GM12878 (cell line): ENCODE results near the gene RGR. TPM values are rescaled to one million over a fixed set of nuclear protein-coding genes. Genes with fewer than 3 reads are reported as not detected.

Experiments used
- BCLAF1 ChIP-seq: fragments of 450-650 bp; IDR thresholded peaks from 2 replicates; pipeline ENCODE4 v1.6.1; 2017; ENCODE audit warnings: antibody characterized with exemption, mild to moderate bottlenecking, moderate library complexity
- BMI1 ChIP-seq: fragments of 450-650 bp; IDR thresholded peaks from 2 replicates; pipeline ENCODE4 v1.6.1; 2016; ENCODE audit warnings: mild to moderate bottlenecking, moderate library complexity, borderline replicate concordance
- POU2F2 ChIP-seq: IDR thresholded peaks from 3 replicates; pipeline ENCODE4 v1.6.1; 2011; ENCODE audit warnings: low read depth, mild to moderate bottlenecking, low read length, borderline replicate concordance
- RBBP5 ChIP-seq: fragments of 200-600 bp; sonication (generic); conservative IDR thresholded peaks from 2 replicates; pipeline ENCODE4 v1.6.1; 2016
- STAT3 ChIP-seq: IDR thresholded peaks from 2 replicates; pipeline ENCODE4 v1.6.1; 2011; ENCODE audit warnings: low read depth, low read length, improper control_type of control experiment
- ZZZ3 ChIP-seq: IDR thresholded peaks from 2 replicates; pipeline ENCODE4 v1.6.1; 2011; ENCODE audit warnings: low read depth; ENCODE audit not compliant: control insufficient read depth, insufficient read length
- polyA plus RNA-seq, 11 experiments: library from polyadenylated mRNA; depleted of rRNA in 4 of 11; unstranded in 6 of 11; stranded (reverse) in 5 of 11; fragments of >200 nt; fragmentation: Nextera tagmentation in 4 of 11; fragmentation: Illumina TruSeq in 1 of 11; extraction: Ambion mirVana in 4 of 11; extraction: Trizol in 1 of 11; gene quantifications; 1 replicate in 1 of 11; 2 replicates in 10 of 11; pipeline versions ENCODE4 v1.2.1 to v1.2.3, GENCODE V29; 2011 to 2016; ENCODE audit warnings: inconsistent platforms in 2 of 11, missing spikeins in 2 of 11, low read depth in 1 of 11
- total RNA-seq, 4 experiments: library from RNA; depleted of rRNA in 3 of 4; stranded (reverse); fragments of >200 nt in 3 of 4; fragmentation: Illumina TruSeq in 1 of 4; extraction: Trizol in 1 of 4; gene quantifications; 2 replicates each; pipeline versions ENCODE4 v1.2.1 to v1.2.3, GENCODE V29; 2013 to 2021
- TF ChIP-seq, protein P1 (sequence below): fragments of 450-650 bp; formaldehyde crosslinking; IDR thresholded peaks from 2 replicates; pipeline ENCODE4 v1.4.0; 2022; ENCODE audit warnings: mild to moderate bottlenecking, moderate library complexity
- TF ChIP-seq, protein P2 (sequence below): fragments of 450-650 bp; formaldehyde crosslinking; IDR thresholded peaks from 2 replicates; pipeline ENCODE4 v1.5.0; 2022; ENCODE audit warnings: mild to moderate bottlenecking, missing genetic modification characterization

Gene RGR
- total and polyA plus RNA-seq, 10 of the 15 experiments (the other 5 are each of a cell fraction or from before 2014, with no cell fraction given) = not detected

DNA sequence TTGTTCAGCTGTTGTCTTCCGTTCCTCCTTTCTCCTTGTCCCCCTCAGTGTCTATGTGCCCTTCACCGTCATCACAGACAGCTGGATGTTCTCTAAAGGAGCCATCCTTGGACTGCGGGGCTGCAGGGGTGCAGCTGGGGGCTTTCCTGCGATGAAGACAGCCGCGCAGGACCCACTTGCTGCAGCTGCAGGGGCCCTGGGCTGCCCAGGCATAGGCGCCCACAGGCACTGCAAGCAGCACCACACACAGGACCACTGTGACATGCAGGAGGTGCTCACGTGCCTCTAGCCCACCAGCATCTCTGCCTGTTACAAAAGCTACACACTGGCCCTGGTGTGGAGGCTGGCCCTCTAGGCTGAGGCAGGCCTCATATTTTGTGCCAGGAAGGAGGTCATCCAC, 22.9 kb upstream of the RGR start (continued):
- TF ChIP-seq, protein P1, sequence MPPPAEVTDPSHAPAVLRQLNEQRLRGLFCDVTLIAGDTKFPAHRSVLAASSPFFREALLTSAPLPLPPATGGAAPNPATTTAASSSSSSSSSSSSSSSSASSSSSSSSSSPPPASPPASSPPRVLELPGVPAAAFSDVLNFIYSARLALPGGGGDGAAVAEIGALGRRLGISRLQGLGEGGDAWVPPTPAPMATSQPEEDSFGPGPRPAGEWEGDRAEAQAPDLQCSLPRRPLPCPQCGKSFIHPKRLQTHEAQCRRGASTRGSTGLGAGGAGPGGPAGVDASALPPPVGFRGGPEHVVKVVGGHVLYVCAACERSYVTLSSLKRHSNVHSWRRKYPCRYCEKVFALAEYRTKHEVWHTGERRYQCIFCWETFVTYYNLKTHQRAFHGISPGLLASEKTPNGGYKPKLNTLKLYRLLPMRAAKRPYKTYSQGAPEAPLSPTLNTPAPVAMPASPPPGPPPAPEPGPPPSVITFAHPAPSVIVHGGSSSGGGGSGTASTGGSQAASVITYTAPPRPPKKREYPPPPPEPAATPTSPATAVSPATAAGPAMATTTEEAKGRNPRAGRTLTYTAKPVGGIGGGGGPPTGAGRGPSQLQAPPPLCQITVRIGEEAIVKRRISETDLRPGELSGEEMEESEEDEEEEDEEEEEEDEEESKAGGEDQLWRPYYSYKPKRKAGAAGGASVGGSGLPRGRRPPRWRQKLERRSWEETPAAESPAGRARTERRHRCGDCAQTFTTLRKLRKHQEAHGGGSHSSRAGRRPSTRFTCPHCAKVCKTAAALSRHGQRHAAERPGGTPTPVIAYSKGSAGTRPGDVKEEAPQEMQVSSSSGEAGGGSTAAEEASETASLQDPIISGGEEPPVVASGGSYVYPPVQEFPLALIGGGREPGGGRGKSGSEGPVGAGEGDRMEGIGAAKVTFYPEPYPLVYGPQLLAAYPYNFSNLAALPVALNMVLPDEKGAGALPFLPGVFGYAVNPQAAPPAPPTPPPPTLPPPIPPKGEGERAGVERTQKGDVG (CRISPR knock-in tag) = no peak
- no peak for TF ChIP-seq ZZZ3
- TF ChIP-seq BMI1 = no peak
- no peak for TF ChIP-seq POU2F2
- TF ChIP-seq BCLAF1 = no peak
- TF ChIP-seq RBBP5 = no peak
- no peak for TF ChIP-seq STAT3
- TF ChIP-seq, protein P2, sequence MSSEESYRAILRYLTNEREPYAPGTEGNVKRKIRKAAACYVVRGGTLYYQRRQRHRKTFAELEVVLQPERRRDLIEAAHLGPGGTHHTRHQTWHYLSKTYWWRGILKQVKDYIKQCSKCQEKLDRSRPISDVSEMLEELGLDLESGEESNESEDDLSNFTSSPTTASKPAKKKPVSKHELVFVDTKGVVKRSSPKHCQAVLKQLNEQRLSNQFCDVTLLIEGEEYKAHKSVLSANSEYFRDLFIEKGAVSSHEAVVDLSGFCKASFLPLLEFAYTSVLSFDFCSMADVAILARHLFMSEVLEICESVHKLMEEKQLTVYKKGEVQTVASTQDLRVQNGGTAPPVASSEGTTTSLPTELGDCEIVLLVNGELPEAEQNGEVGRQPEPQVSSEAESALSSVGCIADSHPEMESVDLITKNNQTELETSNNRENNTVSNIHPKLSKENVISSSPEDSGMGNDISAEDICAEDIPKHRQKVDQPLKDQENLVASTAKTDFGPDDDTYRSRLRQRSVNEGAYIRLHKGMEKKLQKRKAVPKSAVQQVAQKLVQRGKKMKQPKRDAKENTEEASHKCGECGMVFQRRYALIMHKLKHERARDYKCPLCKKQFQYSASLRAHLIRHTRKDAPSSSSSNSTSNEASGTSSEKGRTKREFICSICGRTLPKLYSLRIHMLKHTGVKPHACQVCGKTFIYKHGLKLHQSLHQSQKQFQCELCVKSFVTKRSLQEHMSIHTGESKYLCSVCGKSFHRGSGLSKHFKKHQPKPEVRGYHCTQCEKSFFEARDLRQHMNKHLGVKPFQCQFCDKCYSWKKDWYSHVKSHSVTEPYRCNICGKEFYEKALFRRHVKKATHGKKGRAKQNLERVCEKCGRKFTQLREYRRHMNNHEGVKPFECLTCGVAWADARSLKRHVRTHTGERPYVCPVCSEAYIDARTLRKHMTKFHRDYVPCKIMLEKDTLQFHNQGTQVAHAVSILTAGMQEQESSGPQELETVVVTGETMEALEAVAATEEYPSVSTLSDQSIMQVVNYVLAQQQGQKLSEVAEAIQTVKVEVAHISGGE (CRISPR knock-in tag) = no peak
